Ovary (tissue), 10 donors: ENCODE measurements around the gene BRSK2. TPM values are rescaled to one million over a fixed set of nuclear protein-coding genes. Genes with fewer than 3 reads are reported as not detected.
"Not testable (repeated sequence)": the region's sequence is repeated elsewhere in the genome, so short reads cannot be mapped to it uniquely, and the experiment has no call there.

ENCODE experiments used
- DNase-seq, 5 donors: peaks; one replicate each; pipeline ENCODE4 v3.0.0-alpha.2; 2019 to 2020
- H3K27ac ChIP-seq, 2 donors: fragments of 200-600 bp; one replicate each; pipeline versions ENCODE4 v1.5.1 to v1.8.0; 2019 to 2022
- H3K27me3 ChIP-seq: fragments of 200-600 bp; one replicate; pipeline ENCODE4 v1.8.0; 2022
- H3K36me3 ChIP-seq: fragments of 200-600 bp; sonication (generic); one replicate; pipeline ENCODE4 v1.5.1; 2019
- H3K4me1 ChIP-seq: one replicate; pipeline ENCODE4 v1.8.1; 2013; ENCODE audit warnings: mild to moderate bottlenecking, moderate library complexity; ENCODE audit not compliant: insufficient read depth
- H3K4me3 ChIP-seq: fragments of 200-600 bp; sonication (generic); one replicate; pipeline ENCODE4 v1.5.1; 2017
- H3K9me3 ChIP-seq, 2 donors: fragments of 200-600 bp in 1 of 2; sonication (generic) in 1 of 2; one replicate each; pipeline versions ENCODE4 v1.5.1 to v1.8.1; 2013 to 2019; ENCODE audit warnings: mild to moderate bottlenecking in 1 of 2, moderate library complexity in 1 of 2
- EP300 ChIP-seq: sonication (generic); formaldehyde crosslinking; IDR thresholded peaks from one replicate; pipeline ENCODE4 v1.6.1; 2017; ENCODE audit warnings: antibody characterized with exemption
- POLR2A ChIP-seq: fragments of 450-650 bp; IDR thresholded peaks from one replicate; pipeline ENCODE4 v1.6.1; 2017; ENCODE audit warnings: antibody characterized with exemption, mild to moderate bottlenecking, moderate library complexity
- WGBS, 3 donors: extraction: QIAGEN DNeasy Blood & Tissue Kit in 1 of 3; methylation state at CpG; one replicate each; pipeline versions ENCODE4 v1.1.5 to v1.1.7; 2013 to 2017; 5-methylcytosine and 5-hydroxymethylcytosine counted together
- intact Hi-C, 4 donors: fragments of 100-400 bp; cut with DNase I; formaldehyde crosslinking; loops; one replicate each; pipeline versions ENCODE4 v1.11.0 to v1.15.1; 2022 to 2023
- long read RNA-seq, 3 donors: library from polyadenylated mRNA in 2 of 3; unstranded in 2 of 3; transcript quantifications; one replicate each; pipeline ENCODE4 v2.0.0 and lab custom pipeline, GENCODE V29; 2021 to 2026
- polyA plus RNA-seq, 2 donors: library from polyadenylated mRNA; stranded (reverse); fragments of 200-250 nt in 1 of 2; fragments of 350-450 nt in 1 of 2; fragmentation: Illumina TruSeq in 1 of 2; extraction: RNeasy Lipid Tissue Mini Kit (QIAGEN cat#74804) in 1 of 2; gene quantifications; one replicate each; pipeline ENCODE4 v1.2.3, GENCODE V29; 2013 to 2014
- total RNA-seq, 7 donors: library from RNA; depleted of rRNA in 2 of 7; stranded (reverse); fragments of >200 nt in 2 of 7; fragmentation: NEBNext Ultra II Directional in 3 of 7; extraction: Animal tissue kit (Norgen Biotek cat#: 25700) in 3 of 7; gene quantifications; one replicate each; pipeline versions ENCODE4 v1.1.0 to v1.2.4, GENCODE V29; 2016 to 2023
- TF ChIP-seq, protein P1 (sequence below), 3 donors: fragments of 450-650 bp in 2 of 3; fragments of 200-600 bp in 1 of 3; IDR thresholded peaks; one replicate each; pipeline versions ENCODE4 v1.5.1 to v1.8.0; 2016 to 2022; ENCODE audit warnings: antibody characterized with exemption in 3 of 3, mild to moderate bottlenecking in 1 of 3
- donor health status: DM: no; HTN: no; CAD: no; lungs with moderate emphysema.
- donor health status: DM: no; HTN: no; CAD: no.
- donor health status: Bipolar disorder and iron deficiency.
- donor health status: DM: yes; HTN: yes; CAD: no.
- donor health status: DM: no; HTN: no; CAD: no.
- donor health status: DM: yes; HTN: yes; CAD: no.

The BRSK2 gene
- total RNA-seq (1 to 10 TPM in 3 of 7 donors, under 1 TPM in 4; 0.35 to 1.5 (median 0.68) TPM), polyA plus RNA-seq (under 1 TPM; 0.22 to 0.52 TPM)
- long read RNA-seq, donor 1, partial matches to known transcripts, result 3 of 3 reads
- long read RNA-seq, donor 1, other reads (novel, unspliced or antisense), result 0 of 3 reads
- long read RNA-seq, donor 2, result 0 reads
- long read RNA-seq, donor 3, result 0 reads

GRCh38 chr11:1389932-1390568 is at the start of gene BRSK2:
Gene BRSK2, plus strand, starts transcription at chr11:1389934. Its CDS starts 351 bp downstream, at chr11:1390285.
- Histone ChIP-seq H3K27ac (peak within 1 kb of the TSS; percentile 19 to 31), H3K27me3 (no peaks in the 10 kb centered on the region), H3K4me1 (peaks cover 1% of the 10 kb centered on the region), H3K9me3 (no peaks in the 10 kb centered on the region), H3K4me3 (peak within 1 kb of the TSS; percentile 48), H3K36me3 (no peaks in the 10 kb centered on the region)
- DNase-seq, result peak in 2 of 5 donors; percentile 36 to 48
- intact Hi-C loops, result no loop called here
- TF ChIP-seq, protein P1, sequence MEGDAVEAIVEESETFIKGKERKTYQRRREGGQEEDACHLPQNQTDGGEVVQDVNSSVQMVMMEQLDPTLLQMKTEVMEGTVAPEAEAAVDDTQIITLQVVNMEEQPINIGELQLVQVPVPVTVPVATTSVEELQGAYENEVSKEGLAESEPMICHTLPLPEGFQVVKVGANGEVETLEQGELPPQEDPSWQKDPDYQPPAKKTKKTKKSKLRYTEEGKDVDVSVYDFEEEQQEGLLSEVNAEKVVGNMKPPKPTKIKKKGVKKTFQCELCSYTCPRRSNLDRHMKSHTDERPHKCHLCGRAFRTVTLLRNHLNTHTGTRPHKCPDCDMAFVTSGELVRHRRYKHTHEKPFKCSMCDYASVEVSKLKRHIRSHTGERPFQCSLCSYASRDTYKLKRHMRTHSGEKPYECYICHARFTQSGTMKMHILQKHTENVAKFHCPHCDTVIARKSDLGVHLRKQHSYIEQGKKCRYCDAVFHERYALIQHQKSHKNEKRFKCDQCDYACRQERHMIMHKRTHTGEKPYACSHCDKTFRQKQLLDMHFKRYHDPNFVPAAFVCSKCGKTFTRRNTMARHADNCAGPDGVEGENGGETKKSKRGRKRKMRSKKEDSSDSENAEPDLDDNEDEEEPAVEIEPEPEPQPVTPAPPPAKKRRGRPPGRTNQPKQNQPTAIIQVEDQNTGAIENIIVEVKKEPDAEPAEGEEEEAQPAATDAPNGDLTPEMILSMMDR (IDR thresholded peaks at IDR 0.05), result no peak
- no peak for TF ChIP-seq EP300
- no peak for TF ChIP-seq POLR2A
- 1% methylated on average over 20 to 119 of the region's 119 CpGs for WGBS, 3 donors

DNA sequence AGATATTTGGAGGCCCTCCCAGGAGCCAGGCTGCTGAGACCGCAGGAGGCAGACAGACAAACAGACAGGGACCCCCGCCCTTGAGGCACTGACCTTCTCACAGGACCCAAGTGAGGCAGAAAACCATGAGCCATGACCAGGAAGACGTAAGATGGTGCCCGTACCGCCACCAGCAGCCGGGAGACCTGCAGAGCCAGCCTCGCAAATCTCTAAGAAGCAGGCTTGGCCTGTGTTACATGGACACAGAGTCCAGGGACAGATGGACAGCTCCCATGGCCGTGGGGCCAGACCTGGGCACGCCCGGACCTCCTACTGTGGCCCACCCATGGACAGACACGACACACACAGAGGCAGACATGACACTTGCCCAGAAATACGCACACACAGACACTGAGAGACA is 49.6 kb upstream of the BRSK2 start:
- H3K9me3 ChIP-seq, result no peaks in the 10 kb centered on the region
- TF ChIP-seq EP300, result no peak
- TF ChIP-seq, protein P1 (IDR thresholded peaks at IDR 0.05), result no peak
- no peak for TF ChIP-seq POLR2A
- intact Hi-C loops, result no loop called here
- H3K36me3 ChIP-seq, result no peaks in the 10 kb centered on the region
- 61 to 69% (median 68%) methylated on average over 12 of the region's 12 CpGs for WGBS, 3 donors
- H3K27ac ChIP-seq, result no peak overlapping the region
- no peaks in the 10 kb centered on the region for H3K27me3 ChIP-seq
- H3K4me1 ChIP-seq, result peaks cover 10% of the 10 kb centered on the region
- no peak overlapping the region for H3K4me3 ChIP-seq
- DNase-seq, result peak in 1 of 5 donors; percentile 19

- intact Hi-C loops, H3K27ac ChIP-seq, DNase-seq, H3K4me3 ChIP-seq, H3K36me3 ChIP-seq, H3K27me3 ChIP-seq, H3K9me3 ChIP-seq, H3K4me1 ChIP-seq: not testable (repeated sequence)
- 73 to 80% (median 76%) methylated on average over 10 of the region's 10 CpGs for WGBS, 3 donors
These were observed 48.5 kb upstream of the BRSK2 start for GRCh38 chr11:1341226-1341625.

DNA sequence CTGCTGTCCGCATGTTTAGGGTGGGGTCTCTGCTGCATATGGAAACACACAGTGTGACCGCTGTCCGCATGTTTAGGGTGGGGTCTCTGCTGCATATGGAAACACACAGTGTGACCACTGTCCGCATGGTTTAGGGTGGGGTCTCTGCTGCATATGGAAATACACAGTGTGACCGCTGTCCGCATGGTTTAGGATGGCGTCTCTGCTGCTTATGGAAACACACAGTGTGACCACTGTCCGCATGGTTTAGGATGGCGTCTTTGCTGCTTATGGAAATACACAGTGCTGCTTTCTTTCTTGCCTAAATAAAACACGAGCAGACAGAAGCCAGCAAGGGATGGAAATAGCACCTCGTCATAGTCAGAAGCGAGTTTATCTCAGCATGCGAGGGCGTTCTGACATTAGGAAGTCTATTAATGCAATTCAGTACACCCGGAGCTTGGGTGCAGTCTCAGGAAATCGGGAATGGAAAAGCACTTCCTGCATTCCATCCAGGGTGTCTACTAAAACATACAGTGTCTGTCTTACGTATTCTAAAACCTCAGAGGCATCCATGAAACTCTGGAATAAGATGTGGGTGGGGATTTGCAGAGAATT is 47.7 kb upstream of the BRSK2 start:
- Histone ChIP-seq H3K27ac (no peak overlapping the region), H3K9me3 (no peaks in the 10 kb centered on the region), H3K4me3 (no peak overlapping the region), H3K4me1 (no peaks in the 10 kb centered on the region), H3K36me3 (no peaks in the 10 kb centered on the region), H3K27me3 (no peaks in the 10 kb centered on the region)
- TF ChIP-seq, protein P1 (IDR thresholded peaks at IDR 0.05), result no peak
- TF ChIP-seq POLR2A, result no peak
- TF ChIP-seq EP300, result no peak
- WGBS, 3 donors, result 37 to 39% (median 38%) methylated on average over 17 of the region's 17 CpGs
- intact Hi-C loops, result no loop called here
- peak in 1 of 5 donors; percentile 10 for DNase-seq

DNA sequence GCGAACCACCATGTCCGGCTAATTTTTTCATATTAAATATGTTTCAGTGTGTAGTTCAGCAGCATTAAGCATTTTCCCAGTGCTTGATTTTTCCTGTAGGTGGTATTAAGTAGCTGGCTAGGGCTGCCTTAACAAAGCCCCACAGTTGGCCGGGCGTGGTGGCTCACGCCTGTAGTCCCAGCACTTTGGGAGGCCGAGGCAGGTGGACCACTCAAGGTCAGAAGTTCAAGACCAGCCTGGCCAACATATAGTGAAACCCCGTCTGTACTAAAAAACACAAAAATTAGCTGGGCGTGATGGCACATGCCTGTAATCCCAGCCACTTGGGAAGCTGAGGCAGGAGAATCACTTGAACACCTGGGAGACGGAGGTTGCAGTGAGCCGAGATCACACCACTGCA is 46.8 kb upstream of the BRSK2 start:
- TF ChIP-seq, protein P1 (IDR thresholded peaks at IDR 0.05), result no peak
- TF ChIP-seq EP300 (no peak), POLR2A (no peak)
- H3K9me3 ChIP-seq, result no peaks in the 10 kb centered on the region
- H3K4me3 ChIP-seq, result no peak overlapping the region
- WGBS, 3 donors, result 85 to 87% (median 85%) methylated on average over 10 of the region's 10 CpGs
- no peaks in the 10 kb centered on the region for H3K27me3 ChIP-seq
- no peak overlapping the region for H3K27ac ChIP-seq
- intact Hi-C loops, result no loop called here
- H3K4me1 ChIP-seq, result no peaks in the 10 kb centered on the region
- DNase-seq, result no peak
- H3K36me3 ChIP-seq, result no peaks in the 10 kb centered on the region
